Loucy (cell line): Measurements from ENCODE around the gene ARF1.

Experiments
- H2AFZ ChIP-seq: fragments of 200-600 bp; sonication (generic); 2 replicates; pipeline ENCODE4 v1.6.0; 2016; ENCODE audit warnings: antibody characterized with exemption, mild to moderate bottlenecking, low read length, moderate library complexity
- H3F3A ChIP-seq: fragments of 200-600 bp; 2 replicates; pipeline ENCODE4 v1.6.0; 2016; ENCODE audit warnings: antibody characterized with exemption, low read depth, mild to moderate bottlenecking
- H3K27me3 ChIP-seq: fragments of 200-600 bp; sonication (generic); 2 replicates; pipeline ENCODE4 v1.6.1; 2014; ENCODE audit warnings: low read length, mild to moderate bottlenecking; ENCODE audit not compliant: insufficient read depth, poor library complexity, severe bottlenecking
- H3K36me3 ChIP-seq: fragments of 200-600 bp; sonication (generic); 2 replicates; pipeline ENCODE4 v1.6.1; 2016; ENCODE audit warnings: low read length; ENCODE audit not compliant: insufficient read depth
- H3K4me1 ChIP-seq: fragments of 200-600 bp; sonication (generic); 2 replicates; pipeline ENCODE4 v1.5.1; 2014; ENCODE audit warnings: low read length, mild to moderate bottlenecking; ENCODE audit not compliant: insufficient read depth, poor library complexity, severe bottlenecking
- H3K4me2 ChIP-seq: fragments of 200-600 bp; sonication (generic); 2 replicates; pipeline ENCODE4 v1.6.0; 2014; ENCODE audit warnings: antibody characterized with exemption, low read length, low read depth, mild to moderate bottlenecking; ENCODE audit not compliant: poor library complexity, severe bottlenecking
- H3K4me3 ChIP-seq: fragments of 200-600 bp; sonication (generic); 2 replicates; pipeline ENCODE4 v1.5.1; 2014; ENCODE audit warnings: low read length, mild to moderate bottlenecking, mixed read lengths; ENCODE audit not compliant: poor library complexity, severe bottlenecking
- H3K79me2 ChIP-seq: fragments of 200-600 bp; sonication (generic); 2 replicates; pipeline ENCODE4 v1.6.1; 2014; ENCODE audit warnings: low read length; ENCODE audit not compliant: insufficient read depth
- H3K9ac ChIP-seq: fragments of 200-600 bp; sonication (generic); 2 replicates; pipeline ENCODE4 v1.6.0; 2014; ENCODE audit warnings: mild to moderate bottlenecking, low read depth, low read length, moderate library complexity; ENCODE audit not compliant: poor library complexity, severe bottlenecking
- H3K9me2 ChIP-seq: fragments of 200-600 bp; sonication (generic); replicated peaks from 2 replicates; pipeline ENCODE4 v1.6.1; 2016; ENCODE audit warnings: low read depth, low read length, mixed read lengths
- H3K9me3 ChIP-seq: fragments of 200-600 bp; sonication (generic); 2 replicates; pipeline ENCODE4 v1.6.1; 2014; ENCODE audit warnings: mild to moderate bottlenecking, antibody characterized with exemption, low read length, low read depth; ENCODE audit not compliant: insufficient read depth
- H4K20me1 ChIP-seq: fragments of 200-600 bp; sonication (generic); 2 replicates; pipeline ENCODE4 v1.6.0; 2014; ENCODE audit warnings: antibody characterized with exemption, low read length, mild to moderate bottlenecking; ENCODE audit not compliant: insufficient read depth, poor library complexity, severe bottlenecking
- CTCF ChIP-seq: fragments of 200-600 bp; sonication (generic); conservative IDR thresholded peaks from 2 replicates; pipeline ENCODE4 v1.5.1; 2014; ENCODE audit warnings: mild to moderate bottlenecking, antibody characterized with exemption, low read length
- EZH2phosphoT487 ChIP-seq: fragments of 200-600 bp; IDR thresholded peaks from 2 replicates; pipeline ENCODE4 v1.6.1; 2018; ENCODE audit warnings: antibody characterized with exemption, mild to moderate bottlenecking, moderate library complexity, borderline replicate concordance

ARF1 gene

GRCh38 chr1:228084797-228085196 is 2.3 kb downstream of the ARF1 start:
- no peaks in the 10 kb centered on the region for H3K9me3 ChIP-seq
- H3K9ac ChIP-seq: peak overlapping the region; percentile 96

GRCh38 chr1:228085287-228085951 is 2.9 kb downstream of the ARF1 start:
- no peaks in the 10 kb centered on the region for H3F3A ChIP-seq
- H4K20me1 ChIP-seq: peaks cover 81% of the 10 kb centered on the region
- no peaks in the 10 kb centered on the region for H3K9me3 ChIP-seq
- H3K9ac ChIP-seq: peak overlapping the region; percentile 96
- peaks cover 62% of the 10 kb centered on the region for H3K4me1 ChIP-seq
- no peak overlapping the region for H2AFZ ChIP-seq
- peak overlapping the region; percentile 88 for H3K4me2 ChIP-seq
- H3K27me3 ChIP-seq: peaks cover 6% of the 10 kb centered on the region
- H3K4me3 ChIP-seq: peak overlapping the region; percentile 81
- peaks cover 95% of the 10 kb centered on the region for H3K79me2 ChIP-seq
- H3K36me3 ChIP-seq: peaks cover 6% of the 10 kb centered on the region; the same call in 1 of the 2 replicates
- H3K9me2 ChIP-seq: no peaks in the 10 kb centered on the region
- no peak for TF ChIP-seq EZH2phosphoT487

More at GRCh38 chr1:228084797-228085196, 2.3 kb downstream of the ARF1 start:
- Histone ChIP-seq H3K4me3 (peak overlapping the region; percentile 81), H3K9me2 (no peaks in the 10 kb centered on the region), H3K4me1 (peaks cover 60% of the 10 kb centered on the region), H4K20me1 (peaks cover 75% of the 10 kb centered on the region), H3K36me3 (peaks cover 6% of the 10 kb centered on the region; the same call in 1 of the 2 replicates), H3F3A (no peaks in the 10 kb centered on the region), H3K79me2 (peaks cover 93% of the 10 kb centered on the region), H3K4me2 (peak overlapping the region; percentile 88), H3K27me3 (peaks cover 6% of the 10 kb centered on the region), H2AFZ (no peak overlapping the region)
- no peak for TF ChIP-seq CTCF
- TF ChIP-seq EZH2phosphoT487: no peak

- H3K9me2 ChIP-seq: no peaks in the 10 kb centered on the region
- peaks cover 100% of the 10 kb centered on the region for H4K20me1 ChIP-seq
- no peaks in the 10 kb centered on the region for H3F3A ChIP-seq
- no peaks in the 10 kb centered on the region for H3K9me3 ChIP-seq
- peak overlapping the region; percentile 1 for H3K9ac ChIP-seq
- peak overlapping the region; percentile 81 for H3K4me3 ChIP-seq
- H3K79me2 ChIP-seq: peaks cover 100% of the 10 kb centered on the region
- no peak overlapping the region for H2AFZ ChIP-seq
- TF ChIP-seq EZH2phosphoT487 (no peak), CTCF (no peak)
- H3K4me1 ChIP-seq: peaks cover 64% of the 10 kb centered on the region
- H3K4me2 ChIP-seq: peak overlapping the region; percentile 88
- H3K27me3 ChIP-seq: peaks cover 4% of the 10 kb centered on the region
- H3K36me3 ChIP-seq: peaks cover 18% of the 10 kb centered on the region; the same call in 1 of the 2 replicates
Measured at GRCh38 chr1:228087771-228088251, 5.3 kb downstream of the ARF1 start.
